ENCODE results near the gene TRPM5.
"Not testable (repeated sequence)": the region's sequence is repeated elsewhere in the genome, so short reads cannot be mapped to it uniquely, and the experiment has no call there.

Gene TRPM5

GRCh38 chr11:2443881-2444820 lies at the start of gene TRPM5:
Gene TRPM5 (minus strand): TSS chr11:2444514. CDS start chr11:2423036, 21,478 bp downstream.
- no peak for DNase-seq

GRCh38 chr11:2489083-2489482 lies 44.8 kb upstream of the TRPM5 start:
- no peak for DNase-seq

GRCh38 chr11:2488004-2488403 lies 43.7 kb upstream of the TRPM5 start:
- no peak for DNase-seq

GRCh38 chr11:2484576-2485125 lies 40.3 kb upstream of the TRPM5 start:
- DNase-seq: no peak

GRCh38 chr11:2483426-2483825 lies 39.1 kb upstream of the TRPM5 start:
- no peak for DNase-seq

- no peak for DNase-seq
Measured at GRCh38 chr11:2482745-2483144, 38.4 kb upstream of the TRPM5 start.

GRCh38 chr11:2482204-2482603 lies 37.9 kb upstream of the TRPM5 start:
- no peak for DNase-seq

GRCh38 chr11:2481253-2481652 lies 36.9 kb upstream of the TRPM5 start:
- DNase-seq: no peak

- DNase-seq: no peak
Measured at GRCh38 chr11:2480874-2481220, 36.5 kb upstream of the TRPM5 start.

- not testable (repeated sequence) for DNase-seq
Measured at GRCh38 chr11:2480067-2480873, 36.0 kb upstream of the TRPM5 start.

- no peak for DNase-seq
Measured at GRCh38 chr11:2477936-2478335, 33.6 kb upstream of the TRPM5 start.

GRCh38 chr11:2477254-2477653 lies 32.9 kb upstream of the TRPM5 start:
- no peak for DNase-seq

GRCh38 chr11:2475136-2475918 lies 31.0 kb upstream of the TRPM5 start:
- no peak for DNase-seq

GRCh38 chr11:2474059-2474901 lies 30.0 kb upstream of the TRPM5 start:
- DNase-seq: no peak

- DNase-seq: no peak
Measured at GRCh38 chr11:2473361-2474058, 29.2 kb upstream of the TRPM5 start.

GRCh38 chr11:2472428-2473186 lies 28.3 kb upstream of the TRPM5 start:
- DNase-seq: no peak

- no peak for DNase-seq
Measured at GRCh38 chr11:2471804-2472096, 27.4 kb upstream of the TRPM5 start.

GRCh38 chr11:2471048-2471803 lies 26.9 kb upstream of the TRPM5 start:
- DNase-seq: no peak

- DNase-seq: no peak
Measured at GRCh38 chr11:2470495-2470894, 26.2 kb upstream of the TRPM5 start.
